ENCODE data around the gene CADPS2. TPM values are rescaled to one million over a fixed set of nuclear protein-coding genes. Genes with fewer than 3 reads are reported as not detected.

CADPS2 gene
- total RNA-seq, 2 experiments from 2014 or later: not detected

- Mint-ChIP-seq H3K9me3 (ENCODE audit: low read depth) (peaks cover 2% of the 10 kb centered on the region), H3K27me3 (no peaks in the 10 kb centered on the region), H3K27ac (no peak overlapping the region), H3K36me3 (ENCODE audit: low read depth) (no peaks in the 10 kb centered on the region), H3K4me3 (no peak overlapping the region), H3K4me1 (no peaks in the 10 kb centered on the region)
- ChIA-PET CTCF (no interaction called here), POLR2A (no interaction called here)
- intact Hi-C loops (cut with DNase I, micrococcal nuclease): no loop called here
- ATAC-seq (no peak), DNase-seq (no peak)
These were observed 72.4 kb downstream of the CADPS2 start for GRCh38 chr7:122813845-122814244.

GRCh38 chr7:122803851-122804250 is 82.4 kb downstream of the CADPS2 start:
- H3K4me1 Mint-ChIP-seq: no peaks in the 10 kb centered on the region
- CTCF ChIA-PET: interaction anchor here (0.6 kb wide), 1 partner anchor 227 kb away, joined by 3 read pairs; no protein-coding TSS in a partner anchor
- no peak overlapping the region for H3K27ac Mint-ChIP-seq
- no peaks in the 10 kb centered on the region for H3K36me3 Mint-ChIP-seq (ENCODE audit: low read depth)
- H3K9me3 Mint-ChIP-seq (ENCODE audit: low read depth): no peaks in the 10 kb centered on the region
- ATAC-seq (no peak), DNase-seq (no peak)
- no peaks in the 10 kb centered on the region for H3K27me3 Mint-ChIP-seq
- intact Hi-C loops (cut with DNase I, micrococcal nuclease): loop anchor here in 1 of 2 experiments (5.0 kb wide), 1 partner anchor 348 kb away; no protein-coding TSS in a partner anchor
- POLR2A ChIA-PET: no interaction called here
- no peak overlapping the region for H3K4me3 Mint-ChIP-seq

DNA sequence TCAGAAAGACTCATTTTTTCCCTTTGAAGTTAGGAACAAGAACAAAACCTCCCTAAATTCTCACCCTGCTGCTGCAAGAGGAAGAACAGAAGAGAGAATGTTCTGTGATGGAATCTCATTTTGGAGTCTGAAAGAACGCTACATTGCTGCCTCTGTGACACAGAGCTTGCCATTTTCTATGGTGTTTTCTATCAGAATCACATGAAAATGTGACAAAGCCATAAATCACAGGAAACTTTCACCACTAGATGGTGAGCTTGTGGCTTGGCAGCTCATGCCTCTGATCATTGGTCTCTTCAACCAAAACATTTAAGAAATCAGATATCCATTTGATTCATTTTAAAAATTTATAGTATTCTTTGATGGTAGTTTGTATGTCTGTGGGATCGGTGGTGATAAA is 82.9 kb downstream of the CADPS2 start:
- H3K36me3 Mint-ChIP-seq (ENCODE audit: low read depth): no peaks in the 10 kb centered on the region
- ATAC-seq: no peak
- POLR2A ChIA-PET: no interaction called here
- no peak for DNase-seq
- no peak overlapping the region for H3K27ac Mint-ChIP-seq
- H3K4me3 Mint-ChIP-seq: no peak overlapping the region
- no peaks in the 10 kb centered on the region for H3K4me1 Mint-ChIP-seq
- no peaks in the 10 kb centered on the region for H3K27me3 Mint-ChIP-seq
- CTCF ChIA-PET: interaction anchor here (0.6 kb wide), 2 partner anchors 227 to 1168 kb away, joined by 3 read pairs; no protein-coding TSS in a partner anchor
- intact Hi-C loops (cut with DNase I, micrococcal nuclease): loop anchor here in 1 of 2 experiments (5.0 kb wide), 1 partner anchor 349 kb away; no protein-coding TSS in a partner anchor
- no peaks in the 10 kb centered on the region for H3K9me3 Mint-ChIP-seq (ENCODE audit: low read depth)

- DNase-seq (no peak), ATAC-seq (no peak)
- intact Hi-C loops (cut with DNase I, micrococcal nuclease): loop anchor here in 1 of 2 experiments (5.0 kb wide), 1 partner anchor 350 kb away; no protein-coding TSS in a partner anchor
- no peaks in the 10 kb centered on the region for H3K27me3 Mint-ChIP-seq
- no peaks in the 10 kb centered on the region for H3K36me3 Mint-ChIP-seq (ENCODE audit: low read depth)
- no peak overlapping the region for H3K4me3 Mint-ChIP-seq
- no peaks in the 10 kb centered on the region for H3K9me3 Mint-ChIP-seq (ENCODE audit: low read depth)
- ChIA-PET POLR2A (no interaction called here), CTCF (interaction anchor here (0.6 kb wide), 1 partner anchor 292 kb away, joined by 3 read pairs; no protein-coding TSS in a partner anchor)
- no peak overlapping the region for H3K27ac Mint-ChIP-seq
- no peaks in the 10 kb centered on the region for H3K4me1 Mint-ChIP-seq
These were observed 83.9 kb downstream of the CADPS2 start for GRCh38 chr7:122802301-122802751.

- ATAC-seq: no peak
These were observed 94.2 kb downstream of the CADPS2 start for GRCh38 chr7:122791959-122792545.

DNA sequence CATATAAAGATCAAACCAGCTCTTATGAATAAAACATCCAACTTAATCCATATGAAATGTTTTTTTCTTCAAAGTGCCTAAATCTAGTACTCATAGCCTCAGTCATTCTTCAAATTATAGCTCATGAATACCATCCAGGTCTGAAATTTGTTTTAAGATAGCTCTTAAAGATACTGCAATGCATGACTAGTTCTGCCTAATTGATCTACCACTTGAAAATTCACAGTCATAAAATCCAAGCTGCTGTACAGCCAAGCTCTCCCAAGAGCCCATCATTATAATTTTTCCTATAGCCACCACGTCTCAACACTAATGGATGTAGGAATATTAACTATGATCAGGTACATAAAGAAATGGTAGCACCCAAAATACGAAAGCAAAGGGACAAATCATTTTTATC is 95.7 kb downstream of the CADPS2 start:
- no peaks in the 10 kb centered on the region for H3K4me1 Mint-ChIP-seq
- DNase-seq: no peak
- ChIA-PET CTCF (no interaction called here), POLR2A (no interaction called here)
- peaks cover 3% of the 10 kb centered on the region for H3K9me3 Mint-ChIP-seq (ENCODE audit: low read depth)
- ATAC-seq: no peak
- H3K36me3 Mint-ChIP-seq (ENCODE audit: low read depth): no peaks in the 10 kb centered on the region
- no peak overlapping the region for H3K4me3 Mint-ChIP-seq
- H3K27me3 Mint-ChIP-seq: no peaks in the 10 kb centered on the region
- intact Hi-C loops (cut with DNase I, micrococcal nuclease): no loop called here
- H3K27ac Mint-ChIP-seq: no peak overlapping the region

More at GRCh38 chr7:122791959-122792545, 94.2 kb downstream of the CADPS2 start:
- Mint-ChIP-seq H3K27ac (no peak overlapping the region), H3K4me1 (no peaks in the 10 kb centered on the region), H3K36me3 (ENCODE audit: low read depth) (no peaks in the 10 kb centered on the region), H3K27me3 (no peaks in the 10 kb centered on the region), H3K4me3 (no peak overlapping the region), H3K9me3 (ENCODE audit: low read depth) (peaks cover 3% of the 10 kb centered on the region)
- ChIA-PET CTCF (no interaction called here), POLR2A (no interaction called here)
- intact Hi-C loops (cut with DNase I, micrococcal nuclease): no loop called here
- no peak for DNase-seq

DNA sequence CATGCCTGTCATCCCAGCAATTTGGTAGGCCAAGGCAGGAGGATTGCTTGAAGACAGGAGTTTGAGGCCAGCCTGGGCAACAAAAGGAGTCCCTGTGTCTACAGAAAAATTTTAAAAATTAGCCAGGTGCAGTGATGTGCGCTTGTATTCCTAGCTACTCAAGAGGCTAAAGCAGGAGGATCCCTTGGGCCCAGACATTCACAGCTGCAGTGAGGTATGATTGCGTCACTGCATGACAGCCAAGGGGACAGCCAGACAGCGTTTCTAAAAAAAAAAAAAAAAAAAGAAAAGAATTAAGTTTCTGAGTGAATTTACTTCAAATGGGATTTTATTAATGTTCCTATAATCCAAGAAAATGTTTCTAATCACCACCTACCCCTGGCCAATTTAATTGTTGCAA is 96.1 kb downstream of the CADPS2 start:
- ChIA-PET CTCF (no interaction called here), POLR2A (no interaction called here)
- no peak for ATAC-seq

DNA sequence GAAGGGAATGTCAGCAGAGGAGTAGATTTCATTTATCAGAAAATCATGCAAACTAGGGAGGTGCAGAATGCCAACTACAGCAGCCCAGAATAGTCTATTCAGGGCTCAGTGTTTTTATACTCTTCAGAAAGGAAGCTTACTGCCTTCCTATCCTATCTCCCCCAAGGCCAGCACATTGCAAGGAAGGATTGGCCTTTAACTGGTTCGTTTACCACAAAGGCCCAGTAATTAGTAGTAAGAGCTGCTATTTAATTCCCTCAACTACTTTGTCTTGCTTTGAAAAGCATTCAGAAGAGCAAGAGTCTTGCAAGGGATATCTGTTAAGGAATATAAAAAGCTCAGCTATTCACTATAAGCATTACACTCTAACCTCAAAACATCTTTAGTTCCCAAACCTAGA is 97.1 kb downstream of the CADPS2 start:
- POLR2A ChIA-PET: no interaction called here
- CTCF ChIA-PET: interaction anchor here (0.6 kb wide), 1 partner anchor 699 kb away, joined by 3 read pairs; no protein-coding TSS in a partner anchor
- Mint-ChIP-seq H3K27ac (no peak overlapping the region), H3K9me3 (ENCODE audit: low read depth) (no peaks in the 10 kb centered on the region), H3K4me1 (no peaks in the 10 kb centered on the region), H3K4me3 (no peak overlapping the region), H3K27me3 (no peaks in the 10 kb centered on the region), H3K36me3 (ENCODE audit: low read depth) (no peaks in the 10 kb centered on the region)
- intact Hi-C loops (cut with DNase I, micrococcal nuclease): no loop called here
- no peak for ATAC-seq
- DNase-seq: no peak

More for the DNA sequence above, 96.1 kb downstream of the CADPS2 start:
- no peak overlapping the region for H3K27ac Mint-ChIP-seq
- H3K9me3 Mint-ChIP-seq (ENCODE audit: low read depth): peaks cover 3% of the 10 kb centered on the region
- H3K36me3 Mint-ChIP-seq (ENCODE audit: low read depth): no peaks in the 10 kb centered on the region
- no peaks in the 10 kb centered on the region for H3K4me1 Mint-ChIP-seq
- DNase-seq: no peak
- intact Hi-C loops (cut with DNase I, micrococcal nuclease): no loop called here
- no peaks in the 10 kb centered on the region for H3K27me3 Mint-ChIP-seq
- H3K4me3 Mint-ChIP-seq: no peak overlapping the region

GRCh38 chr7:122770686-122771335 is 115.4 kb downstream of the CADPS2 start:
- POLR2A ChIA-PET: no interaction called here
- Mint-ChIP-seq H3K9me3 (ENCODE audit: low read depth) (peaks cover 3% of the 10 kb centered on the region), H3K4me3 (no peak overlapping the region), H3K27me3 (no peaks in the 10 kb centered on the region), H3K4me1 (no peaks in the 10 kb centered on the region), H3K27ac (no peak overlapping the region), H3K36me3 (ENCODE audit: low read depth) (no peaks in the 10 kb centered on the region)
- ATAC-seq (no peak), DNase-seq (no peak)
- intact Hi-C loops (cut with DNase I, micrococcal nuclease): no loop called here
- CTCF ChIA-PET: no interaction called here

DNA sequence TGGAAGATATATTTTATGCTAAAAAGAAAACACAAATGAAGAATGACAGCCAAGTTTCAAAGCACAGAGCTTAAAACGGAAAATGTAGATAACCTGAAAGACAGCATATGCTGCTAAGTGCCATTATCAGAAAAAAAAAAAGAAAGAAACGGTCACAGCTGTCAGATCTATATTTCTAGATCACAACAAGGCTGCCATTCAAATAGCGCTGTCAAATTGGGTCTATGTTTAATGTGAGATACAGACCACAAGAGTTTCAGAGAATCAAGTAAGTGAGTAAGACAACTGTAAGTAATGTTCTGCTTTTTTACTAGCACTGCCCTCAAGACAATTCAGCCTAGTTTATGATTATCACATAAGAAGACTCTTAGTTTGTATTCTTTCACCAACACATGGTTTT is 117.4 kb downstream of the CADPS2 start:
- ATAC-seq (no peak), DNase-seq (no peak)
- Mint-ChIP-seq H3K4me1 (no peaks in the 10 kb centered on the region), H3K36me3 (ENCODE audit: low read depth) (no peaks in the 10 kb centered on the region), H3K27ac (no peak overlapping the region), H3K27me3 (no peaks in the 10 kb centered on the region), H3K9me3 (ENCODE audit: low read depth) (no peaks in the 10 kb centered on the region), H3K4me3 (no peak overlapping the region)
- ChIA-PET POLR2A (no interaction called here), CTCF (no interaction called here)
- intact Hi-C loops (cut with DNase I, micrococcal nuclease): no loop called here

- ATAC-seq (no peak), DNase-seq (no peak)
- no peak overlapping the region for H3K4me3 Mint-ChIP-seq
- ChIA-PET POLR2A (no interaction called here), CTCF (interaction anchor here (0.6 kb wide), 1 partner anchor 24 kb away, joined by 3 read pairs; no protein-coding TSS in a partner anchor)
- no peaks in the 10 kb centered on the region for H3K4me1 Mint-ChIP-seq
- H3K27me3 Mint-ChIP-seq: no peaks in the 10 kb centered on the region
- intact Hi-C loops (cut with DNase I, micrococcal nuclease): no loop called here
- peaks cover 2% of the 10 kb centered on the region for H3K9me3 Mint-ChIP-seq (ENCODE audit: low read depth)
- H3K36me3 Mint-ChIP-seq (ENCODE audit: low read depth): no peaks in the 10 kb centered on the region
- no peak overlapping the region for H3K27ac Mint-ChIP-seq
These were observed 118.9 kb downstream of the CADPS2 start for GRCh38 chr7:122767339-122767738.

- ATAC-seq: no peak
- peaks cover 2% of the 10 kb centered on the region for H3K9me3 Mint-ChIP-seq (ENCODE audit: low read depth)
- no peak for DNase-seq
- no peaks in the 10 kb centered on the region for H3K27me3 Mint-ChIP-seq
- ChIA-PET POLR2A (no interaction called here), CTCF (interaction anchor here (0.6 kb wide), 1 partner anchor 23 kb away, joined by 3 read pairs; no protein-coding TSS in a partner anchor)
- intact Hi-C loops (cut with DNase I, micrococcal nuclease): no loop called here
- H3K4me1 Mint-ChIP-seq: no peaks in the 10 kb centered on the region
- H3K4me3 Mint-ChIP-seq: no peak overlapping the region
- H3K36me3 Mint-ChIP-seq (ENCODE audit: low read depth): no peaks in the 10 kb centered on the region
- H3K27ac Mint-ChIP-seq: no peak overlapping the region
These were observed 119.7 kb downstream of the CADPS2 start for GRCh38 chr7:122766593-122766992.

All from activated CD4-positive, alpha-beta T cell treated with anti-CD3 and anti-CD28 coated beads for 36 hours (primary cell).